ENCODE measurements around the gene RALGAPA2.

GRCh38 chr20:20417876-20418676 is 294.4 kb downstream of the RALGAPA2 start:
- TF ChIP-seq POLR2A (IDR thresholded peaks at IDR 0.05) (no peak), CTCF (IDR thresholded peaks at IDR 0.05) (no peak)

Data from testis (tissue), 2 donors.